ENCODE results near the gene MRPS34. TPM values are rescaled to one million over a fixed set of nuclear protein-coding genes. Genes with fewer than 3 reads are reported as not detected.

The MRPS34 gene
- total and polyA plus RNA-seq, 9 of the 15 experiments (the other 6 are each of a cell fraction or from before 2014, with no cell fraction given): 5.2 to 334 (median 92.8) TPM

DNA sequence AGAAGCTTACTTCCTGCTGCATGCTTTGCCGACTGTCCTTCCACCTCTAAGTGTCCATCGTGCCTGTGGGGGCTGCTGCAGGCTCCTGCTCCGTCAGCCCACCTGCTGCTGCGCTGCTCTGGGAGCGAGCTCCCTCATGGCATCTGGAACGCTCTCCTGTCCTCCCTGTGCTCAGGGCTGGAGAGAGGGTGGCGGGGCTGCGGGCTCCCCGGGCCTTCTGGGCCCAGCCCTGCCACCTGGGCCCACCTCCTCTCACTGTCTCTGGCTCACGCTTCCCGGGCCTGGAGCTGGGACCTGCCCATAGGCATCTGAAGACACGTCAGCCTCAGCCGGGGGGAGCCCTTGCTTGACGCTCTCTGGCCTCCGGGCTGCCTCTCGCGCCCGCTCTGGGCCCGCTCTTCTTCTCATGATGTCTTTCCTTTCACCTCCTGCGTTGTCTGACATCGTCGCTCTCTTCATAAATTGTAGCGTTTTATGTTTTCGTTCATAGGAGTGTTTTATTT is 28.5 kb downstream of the MRPS34 start:
- no TSS peak for BruUV-seq (replicated peaks)
- ATAC-seq (no peak), FAIRE-seq (no peak), DNase-seq (ENCODE audit: extremely low read depth in 1 of 4, low spot score in 3 of 4) (no peak)
- Histone ChIP-seq H3K4me3 (no peak overlapping the region), H3K27ac (ENCODE audit: extremely low read depth, low read depth, low read length) (no peak overlapping the region), H2AFZ (ENCODE audit: low read depth, low read length) (no peak overlapping the region), H3K79me2 (ENCODE audit: control insufficient read depth, insufficient read depth, low read length) (no peaks in the 10 kb centered on the region), H3K9me3 (replicated peaks; ENCODE audit: control insufficient read depth, insufficient read depth, low read depth, low read length) (peaks cover 5% of the 10 kb centered on the region; the same call in 1 of the 2 replicates), H3K27me3 (ENCODE audit: control insufficient read depth in 2 of 2, insufficient read depth in 2 of 2, low read length in 2 of 2) (no peaks in the 10 kb centered on the region; a peak in 1 of 5 replicates), H3K4me2 (ENCODE audit: insufficient read depth, low read length) (no peak overlapping the region), H3K36me3 (ENCODE audit: control insufficient read depth, insufficient read depth, low read length) (peaks cover 38% of the 10 kb centered on the region; the same call in 1 of the 3 replicates), H3K9me1 (ENCODE audit: control insufficient read depth, insufficient read depth, low read length) (peaks cover 1% of the 10 kb centered on the region), H4K20me1 (replicated peaks; ENCODE audit: control insufficient read depth, insufficient read depth, low read length) (no peaks in the 10 kb centered on the region), H3K9ac (ENCODE audit: insufficient read depth in 1 of 2, low read depth in 2 of 2, low read length in 2 of 2) (peak overlapping the region in 1 of 2 experiments; percentile 48; a peak in 1 of 4 replicates), H3K4me1 (replicated peaks in 1 of 2; ENCODE audit: control insufficient read depth in 2 of 2, insufficient read depth in 2 of 2, low read length in 2 of 2) (peaks cover 0 to 36% of the 10 kb centered on the region in 2 experiments; a peak in 2 of 5 replicates)
- 89% methylated on average over 20 of the region's 24 CpGs for WGBS (ENCODE audit: insufficient coverage, low coverage, missing lambda C conversion rate)
- intact Hi-C loops (cut with micrococcal nuclease): no loop called here
- TF ChIP-seq GABPB2 (CRISPR knock-in tag; conservative IDR thresholded peaks at IDR 0.05) (no peak), RBM22 (IDR thresholded peaks at IDR 0.05; ENCODE audit: low read depth, low read length, poor library complexity, severe bottlenecking) (peak; percentile 39)
- POLR2A ChIA-PET: interaction anchor here (1.3 kb wide), 1 partner anchor 23 kb away, joined by 3 read pairs; no protein-coding TSS in a partner anchor
- CTCF ChIA-PET (ENCODE audit: low intra/inter-chr PET ratio): no interaction called here
- in situ Hi-C loops (cut with MboI): no loop called here

GRCh38 chr16:1743376-1744337 is 29.3 kb downstream of the MRPS34 start:
- H3K4me3 ChIP-seq: no peak overlapping the region
- no peak for ATAC-seq
- WGBS (ENCODE audit: insufficient coverage, low coverage, missing lambda C conversion rate): 91% methylated on average over 28 of the region's 32 CpGs
- in situ Hi-C loops (cut with MboI) (no loop called here), intact Hi-C loops (cut with micrococcal nuclease) (no loop called here)
- peak overlapping the region in 1 of 2 experiments; percentile 48; a peak in 1 of 4 replicates for H3K9ac ChIP-seq (ENCODE audit: insufficient read depth in 1 of 2, low read depth in 2 of 2, low read length in 2 of 2)
- ChIA-PET POLR2A (interaction anchor here (0.6 to 1.3 kb wide), 5 partner anchors 10 to 272 kb away, joined by 3 to 4 read pairs (median 3); no protein-coding TSS in a partner anchor), CTCF (ENCODE audit: low intra/inter-chr PET ratio) (no interaction called here)
- H3K9me1 ChIP-seq (ENCODE audit: control insufficient read depth, insufficient read depth, low read length): no peaks in the 10 kb centered on the region
- H3K4me1 ChIP-seq (replicated peaks in 1 of 2; ENCODE audit: control insufficient read depth in 2 of 2, insufficient read depth in 2 of 2, low read length in 2 of 2): peaks cover 0 to 43% of the 10 kb centered on the region in 2 experiments; a peak in 2 of 5 replicates
- no TSS peak for BruUV-seq (replicated peaks)
- no peak for FAIRE-seq
- peaks cover 9% of the 10 kb centered on the region for H3K9me3 ChIP-seq (replicated peaks; ENCODE audit: control insufficient read depth, insufficient read depth, low read depth, low read length)
- H3K27me3 ChIP-seq (ENCODE audit: control insufficient read depth in 2 of 2, insufficient read depth in 2 of 2, low read length in 2 of 2): no peaks in the 10 kb centered on the region; a peak in 1 of 5 replicates
- no peak overlapping the region for H3K27ac ChIP-seq (ENCODE audit: extremely low read depth, low read depth, low read length)
- H2AFZ ChIP-seq (ENCODE audit: low read depth, low read length): no peak overlapping the region
- H3K36me3 ChIP-seq (ENCODE audit: control insufficient read depth, insufficient read depth, low read length): peaks cover 31% of the 10 kb centered on the region; the same call in 1 of the 3 replicates
- H3K4me2 ChIP-seq (ENCODE audit: insufficient read depth, low read length): no peak overlapping the region
- H4K20me1 ChIP-seq (replicated peaks; ENCODE audit: control insufficient read depth, insufficient read depth, low read length): no peaks in the 10 kb centered on the region
- no peaks in the 10 kb centered on the region for H3K79me2 ChIP-seq (ENCODE audit: control insufficient read depth, insufficient read depth, low read length)
- DNase-seq (ENCODE audit: extremely low read depth in 1 of 4, low spot score in 3 of 4): no peak
- TF ChIP-seq YY1 (IDR thresholded peaks at IDR 0.05; ENCODE audit: borderline replicate concordance in 1 of 3, control insufficient read depth in 1 of 3, extremely low read depth in 1 of 3, insufficient read depth in 3 of 3, insufficient read length in 1 of 3, insufficient replicate concordance in 2 of 3, low read depth in 1 of 3, low read length in 2 of 3) (no peak), ZNF274 (IDR thresholded peaks at IDR 0.05; ENCODE audit: borderline replicate concordance, low read depth, low read length) (no peak), ZBTB17 (CRISPR knock-in tag; IDR thresholded peaks at IDR 0.05) (no peak), STAT6 (CRISPR knock-in tag; IDR thresholded peaks at IDR 0.05) (no peak), C11orf30 (IDR thresholded peaks at IDR 0.05; ENCODE audit: low read depth) (no peak), FOXP1 (CRISPR knock-in tag; IDR thresholded peaks at IDR 0.05) (no peak), EP300 (IDR thresholded peaks at IDR 0.05; ENCODE audit: low read length) (no peak)
